Endothelial cell of umbilical vein (primary cell): Measurements from ENCODE around the gene RPGR. TPM values are rescaled to one million over a fixed set of nuclear protein-coding genes. Genes with fewer than 3 reads are reported as not detected.
A peak's percentile ranks its signal among the peaks of the same experiment; 100 is the strongest.

Source experiments
- BruUV-seq: library from RNA; stranded (reverse); fragments of 400-500 nt; replicated peaks from 2 replicates; lab custom pipeline; 2021; lab: Mats Ljungman, UMichigan
- CTCF ChIA-PET: fragments of 300-600, 350-600 bp; sonication (Branson Sonifier 250); formaldehyde crosslinking; loops from one replicate; lab custom pipeline; 2021; ENCODE audit warnings: antibody characterized with exemption, inconsistent platforms; lab: Charles Lee
- POLR2A ChIA-PET: fragments of 300-600, 350-600 bp; sonication (Branson Sonifier 250); formaldehyde crosslinking; loops from one replicate; lab custom pipeline; 2021; ENCODE audit warnings: antibody characterized with exemption, inconsistent platforms; lab: Charles Lee
- DNase-seq: peaks from one replicate; pipeline ENCODE4 v3.0.0-alpha.2; 2011; ENCODE audit warnings: low read depth, low spot score
- FAIRE-seq: peaks from 2 replicates; lab custom pipeline; 2011; peaks lifted over from hg19 to GRCh38; lab: Jason Lieb, UNC
- H2AFZ ChIP-seq: 2 replicates; pipeline ENCODE4 v1.6.0; 2012; ENCODE audit warnings: low read depth, low read length, control low read depth, inconsistent platforms
- H3K27ac ChIP-seq: 2 replicates; pipeline ENCODE4 v1.5.1; 2011; ENCODE audit warnings: low read depth, mild to moderate bottlenecking, control low read depth, low read length, moderate library complexity; ENCODE audit not compliant: insufficient read depth
- H3K27me3 ChIP-seq, 2 experiments: 2 replicates each; pipeline versions ENCODE4 v1.6.0 to v1.6.1; 2011; ENCODE audit warnings: low read length in 2 of 2, mixed read lengths in 1 of 2; ENCODE audit not compliant: control insufficient read depth in 2 of 2, insufficient read depth in 2 of 2
- H3K36me3 ChIP-seq, 2 experiments: 2 replicates in 1 of 2; 3 replicates in 1 of 2; pipeline ENCODE4 v1.5.1; 2011; ENCODE audit warnings: low read length in 2 of 2, mild to moderate bottlenecking in 1 of 2, moderate library complexity in 1 of 2; ENCODE audit not compliant: control insufficient read depth in 2 of 2, insufficient read depth in 2 of 2; ENCODE audit errors: extremely low read depth in 1 of 2
- H3K4me1 ChIP-seq: 3 replicates; pipeline ENCODE4 v1.5.1; 2011; ENCODE audit warnings: mild to moderate bottlenecking, low read length; ENCODE audit not compliant: control insufficient read depth, insufficient read depth; ENCODE audit errors: extremely low read depth
- H3K4me2 ChIP-seq: 2 replicates; pipeline ENCODE4 v1.6.1; 2011; ENCODE audit warnings: low read length, control low read depth, mixed read lengths; ENCODE audit not compliant: insufficient read depth
- H3K4me3 ChIP-seq, 3 experiments: fragments of 200-600 bp in 1 of 3; sonication (generic), shearing (Covaris generic) in 1 of 3; replicated peaks in 1 of 3; 2 replicates each; pipeline ENCODE4 v1.5.1; 2011 to 2016; ENCODE audit warnings: control low read depth in 3 of 3, low read length in 3 of 3, mild to moderate bottlenecking in 2 of 3, inconsistent platforms in 1 of 3, low read depth in 1 of 3, moderate library complexity in 1 of 3; ENCODE audit not compliant: insufficient read depth in 1 of 3
- H3K79me2 ChIP-seq: 2 replicates; pipeline ENCODE4 v1.6.0; 2012; ENCODE audit warnings: low read length, inconsistent platforms; ENCODE audit not compliant: control insufficient read depth, insufficient read depth
- H3K9ac ChIP-seq: replicated peaks from 2 replicates; pipeline ENCODE3; 2011; ENCODE audit warnings: low read length, control low read depth; ENCODE audit not compliant: insufficient read depth; ENCODE audit errors: extremely low read depth
- H3K9me1 ChIP-seq: replicated peaks from 3 replicates; pipeline ENCODE4 v1.6.0; 2011; ENCODE audit warnings: mild to moderate bottlenecking, low read length; ENCODE audit not compliant: control insufficient read depth, insufficient read depth; ENCODE audit errors: extremely low read depth
- H3K9me3 ChIP-seq: replicated peaks from 2 replicates; pipeline ENCODE4 v1.5.1; 2012; ENCODE audit warnings: low read length, inconsistent platforms; ENCODE audit not compliant: control insufficient read depth, insufficient read depth
- H4K20me1 ChIP-seq: replicated peaks from 2 replicates; pipeline ENCODE3; 2011; ENCODE audit warnings: mild to moderate bottlenecking, low read length; ENCODE audit not compliant: control insufficient read depth, insufficient read depth; ENCODE audit errors: extremely low read depth
- EZH2 ChIP-seq: IDR thresholded peaks from 2 replicates; pipeline ENCODE4 v1.6.1; 2012; ENCODE audit warnings: borderline replicate concordance, low read depth, mild to moderate bottlenecking, moderate library complexity, low read length, inconsistent platforms; ENCODE audit not compliant: severe bottlenecking
- JUN ChIP-seq: IDR thresholded peaks from 2 replicates; pipeline ENCODE4 v1.6.1; 2011; ENCODE audit warnings: borderline replicate concordance, low read depth; ENCODE audit not compliant: insufficient read length, insufficient read depth
- MYC ChIP-seq: IDR thresholded peaks from one replicate; pipeline ENCODE4 v1.6.1; 2011; ENCODE audit warnings: mild to moderate bottlenecking, low read depth, low read length
- POLR2AphosphoS5 ChIP-seq: IDR thresholded peaks from 2 replicates; pipeline ENCODE4 v1.6.1; 2012; ENCODE audit warnings: low read depth, mild to moderate bottlenecking, control low read depth, low read length, moderate library complexity; ENCODE audit not compliant: insufficient read depth
- dilution Hi-C: fragments of 300-500 bp; cut with MboI; formaldehyde crosslinking; loops from one replicate; pipeline ENCODE4 v1.15.0; 2019; ENCODE audit warnings: low sequenced_read_pairs; ENCODE audit not compliant: extremely low pct_ligation_motif_present
- intact Hi-C: fragments of 100-400 bp; cut with micrococcal nuclease; formaldehyde crosslinking; loops from one replicate; pipeline ENCODE4 v1.10.0; 2022
- polyA plus RNA-seq, 4 experiments: library from polyadenylated mRNA; depleted of rRNA in 3 of 4; stranded (reverse) in 3 of 4; unstranded in 1 of 4; fragments of >200 nt; gene quantifications; 2 replicates each; pipeline versions ENCODE4 v1.2.1 to v1.2.3, GENCODE V29; 2011 to 2012; ENCODE audit warnings: missing spikeins in 1 of 4
- total RNA-seq: library from RNA; stranded (reverse); gene quantifications from 2 replicates; pipeline ENCODE4 v1.2.3, GENCODE V29; 2021
- TF ChIP-seq, protein P1 (sequence below), 2 donors: IDR thresholded peaks; 1 replicate in 1 of 2; 2 replicates in 1 of 2; pipeline ENCODE4 v1.5.1; 2011; ENCODE audit warnings: low read length in 2 of 2, mild to moderate bottlenecking in 2 of 2, moderate library complexity in 2 of 2, control low read depth in 1 of 2, inconsistent platforms in 1 of 2, low read depth in 1 of 2; ENCODE audit not compliant: insufficient read depth in 1 of 2; ENCODE audit errors: extremely low read depth in 1 of 2

The RPGR gene
- total and polyA plus RNA-seq, 2 donors (not counting 3 experiments of a cell fraction or from before 2014, with no cell fraction given), result 2.7 to 24.0 TPM

DNA sequence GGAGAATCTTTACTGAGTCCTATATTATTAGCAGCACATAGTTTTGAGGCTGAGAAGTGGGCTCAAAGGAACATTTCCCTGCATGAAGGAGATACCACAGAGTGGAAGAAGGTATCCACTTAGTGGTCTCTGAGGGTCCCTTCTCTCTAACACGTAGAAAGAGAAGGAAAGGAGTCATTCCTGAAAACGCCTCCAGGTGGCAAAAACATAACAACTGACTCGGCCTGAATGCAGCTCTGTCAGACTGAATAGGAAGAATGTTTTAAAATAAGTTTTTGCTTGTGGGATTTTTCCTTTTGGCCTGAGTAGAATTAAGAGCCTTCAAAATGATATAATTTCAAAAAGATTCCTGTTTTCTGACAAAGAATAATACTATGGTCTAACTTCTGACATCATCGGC lies 23.3 kb downstream of the RPGR start:
- no peak overlapping the region for H2AFZ ChIP-seq
- dilution Hi-C loops, result no loop called here
- POLR2A ChIA-PET, result no interaction called here
- H3K27ac ChIP-seq, result peak overlapping the region; percentile 87
- H3K9ac ChIP-seq, result peak overlapping the region; percentile 57
- H3K4me1 ChIP-seq, result peaks cover 31% of the 10 kb centered on the region
- H3K9me3 ChIP-seq, result no peaks in the 10 kb centered on the region
- FAIRE-seq (peak; percentile 79), DNase-seq (peak; percentile 60)
- intact Hi-C loops, result loop anchor here (1.0 kb wide), 1 partner anchor 23 kb away; the partner anchor contains the start of gene RPGR
- H3K36me3 ChIP-seq, result no peaks in the 10 kb centered on the region
- BruUV-seq, result no TSS peak
- H4K20me1 ChIP-seq, result no peaks in the 10 kb centered on the region
- CTCF ChIA-PET, result interaction anchor here (0.7 to 6.6 kb wide), 12 partner anchors 8 to 350 kb away, joined by 3 to 100 read pairs (median 4); partner anchors contain the start of gene RPGR
- no peaks in the 10 kb centered on the region for H3K79me2 ChIP-seq
- no peak overlapping the region for H3K4me3 ChIP-seq
- H3K9me1 ChIP-seq, result no peaks in the 10 kb centered on the region
- H3K27me3 ChIP-seq, result no peaks in the 10 kb centered on the region
- no peak overlapping the region for H3K4me2 ChIP-seq
- TF ChIP-seq JUN (no peak), POLR2AphosphoS5 (no peak), EZH2 (no peak), MYC (no peak)
- TF ChIP-seq, protein P1, sequence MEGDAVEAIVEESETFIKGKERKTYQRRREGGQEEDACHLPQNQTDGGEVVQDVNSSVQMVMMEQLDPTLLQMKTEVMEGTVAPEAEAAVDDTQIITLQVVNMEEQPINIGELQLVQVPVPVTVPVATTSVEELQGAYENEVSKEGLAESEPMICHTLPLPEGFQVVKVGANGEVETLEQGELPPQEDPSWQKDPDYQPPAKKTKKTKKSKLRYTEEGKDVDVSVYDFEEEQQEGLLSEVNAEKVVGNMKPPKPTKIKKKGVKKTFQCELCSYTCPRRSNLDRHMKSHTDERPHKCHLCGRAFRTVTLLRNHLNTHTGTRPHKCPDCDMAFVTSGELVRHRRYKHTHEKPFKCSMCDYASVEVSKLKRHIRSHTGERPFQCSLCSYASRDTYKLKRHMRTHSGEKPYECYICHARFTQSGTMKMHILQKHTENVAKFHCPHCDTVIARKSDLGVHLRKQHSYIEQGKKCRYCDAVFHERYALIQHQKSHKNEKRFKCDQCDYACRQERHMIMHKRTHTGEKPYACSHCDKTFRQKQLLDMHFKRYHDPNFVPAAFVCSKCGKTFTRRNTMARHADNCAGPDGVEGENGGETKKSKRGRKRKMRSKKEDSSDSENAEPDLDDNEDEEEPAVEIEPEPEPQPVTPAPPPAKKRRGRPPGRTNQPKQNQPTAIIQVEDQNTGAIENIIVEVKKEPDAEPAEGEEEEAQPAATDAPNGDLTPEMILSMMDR (IDR thresholded peaks at IDR 0.05; ENCODE audit: extremely low read depth in 1 of 2, insufficient read depth in 1 of 2, low read depth in 1 of 2, low read length in 2 of 2), result peak; percentile 24 to 36

DNA sequence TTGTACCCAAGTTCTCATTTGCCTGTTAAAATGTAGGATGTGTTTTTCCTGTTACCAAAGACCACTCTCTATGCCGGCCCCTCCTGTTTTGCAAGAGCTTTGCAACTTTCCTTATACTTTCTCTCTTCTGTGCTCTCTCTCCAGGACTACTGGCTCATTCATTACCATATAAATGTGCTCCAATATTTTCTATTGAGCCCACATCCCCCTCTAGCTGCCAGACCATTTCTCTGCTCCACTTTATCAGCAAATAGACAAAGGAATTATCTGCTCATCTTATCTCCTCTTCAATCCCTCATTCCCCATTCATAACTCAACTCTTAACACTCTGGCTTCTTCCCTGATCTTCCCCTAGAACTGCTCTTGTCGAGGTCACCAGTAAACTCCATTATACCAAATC lies 33.6 kb downstream of the RPGR start:
- Histone ChIP-seq H3K9me3 (no peaks in the 10 kb centered on the region), H3K9ac (no peak overlapping the region), H3K9me1 (no peaks in the 10 kb centered on the region), H3K27ac (no peak overlapping the region), H3K4me1 (no peaks in the 10 kb centered on the region), H4K20me1 (no peaks in the 10 kb centered on the region), H2AFZ (no peak overlapping the region), H3K4me2 (no peak overlapping the region), H3K27me3 (no peaks in the 10 kb centered on the region), H3K36me3 (no peaks in the 10 kb centered on the region), H3K79me2 (no peaks in the 10 kb centered on the region), H3K4me3 (no peak overlapping the region)
- TF ChIP-seq, protein P1 (IDR thresholded peaks at IDR 0.05; ENCODE audit: extremely low read depth in 1 of 2, insufficient read depth in 1 of 2, low read depth in 1 of 2, low read length in 2 of 2), result no peak
- TF ChIP-seq POLR2AphosphoS5, result no peak
- no peak for TF ChIP-seq JUN
- DNase-seq, result no peak
- ChIA-PET POLR2A (no interaction called here), CTCF (interaction anchor here (1.0 to 2.2 kb wide), 4 partner anchors 10 to 102 kb away, joined by 4 to 6 read pairs (median 4); partner anchors contain the start of gene RPGR)
- BruUV-seq, result no TSS peak
- no peak for FAIRE-seq
- dilution Hi-C loops (no loop called here), intact Hi-C loops (no loop called here)
